Lower lobe of right lung (tissue), 2 donors: ENCODE results near the gene CEP164. TPM values are rescaled to one million over a fixed set of nuclear protein-coding genes. Genes with fewer than 3 reads are reported as not detected.

Source experiments
- ATAC-seq, 2 donors: fragments of 200-7000 bp; cut with Tn5 transposase; one replicate each; pipeline ENCODE4 v1.9.1; 2020 to 2022; ENCODE audit warnings: mild to moderate bottlenecking in 2 of 2, moderate library complexity in 2 of 2
- DNase-seq: peaks from one replicate; pipeline ENCODE4 v3.0.0-alpha.2; 2020
- H3K27ac ChIP-seq: fragments of 200-600 bp; one replicate; pipeline ENCODE4 v1.8.0; 2022
- H3K27me3 ChIP-seq: fragments of 200-600 bp; one replicate; pipeline ENCODE4 v1.8.0; 2022; ENCODE audit warnings: low read depth
- H3K36me3 ChIP-seq: fragments of 200-600 bp; one replicate; pipeline ENCODE4 v1.8.0; 2022; ENCODE audit warnings: mild to moderate bottlenecking
- H3K4me1 ChIP-seq: fragments of 200-600 bp; one replicate; pipeline ENCODE4 v1.8.0; 2022
- H3K4me3 ChIP-seq: fragments of 200-600 bp; one replicate; pipeline ENCODE4 v1.8.0; 2022; ENCODE audit warnings: mild to moderate bottlenecking
- H3K9me3 ChIP-seq: fragments of 200-600 bp; one replicate; pipeline ENCODE4 v1.8.0; 2022
- intact Hi-C: fragments of 100-400 bp; cut with DNase I; formaldehyde crosslinking; loops from one replicate; pipeline ENCODE4 v1.11.0; 2022
- total RNA-seq: library from RNA; stranded (reverse); fragmentation: NEBNext Ultra II Directional; extraction: Animal tissue kit (Norgen Biotek cat#: 25700); gene quantifications from one replicate; pipeline ENCODE4 v1.2.1, GENCODE V29; 2021
- TF ChIP-seq, protein P1 (sequence below): fragments of 200-600 bp; IDR thresholded peaks from one replicate; pipeline ENCODE4 v1.8.0; 2022; ENCODE audit warnings: antibody characterized with exemption, mild to moderate bottlenecking
- donor health status: DM: no; HTN: yes; CAD: no; lungs with severe emphysema.

The CEP164 gene
- total RNA-seq, 1 donor from 2014 or later: 27.3 TPM

DNA sequence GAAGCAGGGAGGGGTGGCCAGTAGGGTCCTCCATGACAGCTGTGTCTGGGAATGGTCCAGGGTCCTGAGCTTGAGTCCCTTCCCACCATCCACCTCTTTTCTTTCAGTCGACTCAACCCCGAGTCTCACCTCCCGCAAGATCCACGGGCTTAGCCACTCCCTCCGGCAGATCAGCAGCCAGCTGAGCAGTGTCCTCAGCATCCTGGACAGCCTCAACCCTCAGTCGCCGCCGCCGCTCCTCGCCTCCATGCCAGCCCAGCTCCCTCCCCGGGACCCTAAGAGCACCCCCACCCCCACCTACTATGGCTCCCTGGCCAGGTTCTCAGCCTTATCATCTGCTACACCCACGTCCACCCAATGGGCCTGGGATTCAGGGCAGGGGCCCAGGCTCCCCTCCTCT lies 81.9 kb downstream of the CEP164 start:
- no peak overlapping the region for H3K27ac ChIP-seq
- intact Hi-C loops: no loop called here
- H3K36me3 ChIP-seq: peaks cover 49% of the 10 kb centered on the region
- H3K9me3 ChIP-seq: peaks cover 5% of the 10 kb centered on the region
- H3K27me3 ChIP-seq: no peaks in the 10 kb centered on the region
- no peaks in the 10 kb centered on the region for H3K4me1 ChIP-seq
- no peak for ATAC-seq
- TF ChIP-seq, protein P1, sequence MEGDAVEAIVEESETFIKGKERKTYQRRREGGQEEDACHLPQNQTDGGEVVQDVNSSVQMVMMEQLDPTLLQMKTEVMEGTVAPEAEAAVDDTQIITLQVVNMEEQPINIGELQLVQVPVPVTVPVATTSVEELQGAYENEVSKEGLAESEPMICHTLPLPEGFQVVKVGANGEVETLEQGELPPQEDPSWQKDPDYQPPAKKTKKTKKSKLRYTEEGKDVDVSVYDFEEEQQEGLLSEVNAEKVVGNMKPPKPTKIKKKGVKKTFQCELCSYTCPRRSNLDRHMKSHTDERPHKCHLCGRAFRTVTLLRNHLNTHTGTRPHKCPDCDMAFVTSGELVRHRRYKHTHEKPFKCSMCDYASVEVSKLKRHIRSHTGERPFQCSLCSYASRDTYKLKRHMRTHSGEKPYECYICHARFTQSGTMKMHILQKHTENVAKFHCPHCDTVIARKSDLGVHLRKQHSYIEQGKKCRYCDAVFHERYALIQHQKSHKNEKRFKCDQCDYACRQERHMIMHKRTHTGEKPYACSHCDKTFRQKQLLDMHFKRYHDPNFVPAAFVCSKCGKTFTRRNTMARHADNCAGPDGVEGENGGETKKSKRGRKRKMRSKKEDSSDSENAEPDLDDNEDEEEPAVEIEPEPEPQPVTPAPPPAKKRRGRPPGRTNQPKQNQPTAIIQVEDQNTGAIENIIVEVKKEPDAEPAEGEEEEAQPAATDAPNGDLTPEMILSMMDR: no peak
- DNase-seq: no peak
- no peak overlapping the region for H3K4me3 ChIP-seq

DNA sequence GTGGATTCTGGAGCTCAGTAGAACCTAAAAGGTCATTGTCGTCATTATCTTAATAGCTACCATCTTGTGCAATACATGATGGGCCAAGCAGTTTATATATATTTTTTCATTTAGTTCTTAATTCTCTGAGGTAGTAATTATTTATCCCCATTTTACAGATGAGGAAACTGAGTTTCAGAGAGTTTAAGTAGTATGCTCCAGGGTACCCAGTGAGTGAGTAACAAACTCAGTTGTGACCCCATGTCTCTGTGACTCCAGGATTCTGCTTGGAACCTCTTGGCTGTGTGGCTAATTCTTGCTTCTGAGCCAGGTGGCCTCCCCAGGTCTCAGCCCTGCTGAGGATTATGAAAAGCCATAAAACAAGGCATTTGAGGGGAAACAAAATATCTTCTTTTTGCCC lies 82.6 kb downstream of the CEP164 start:
- TF ChIP-seq, protein P1: no peak
- ATAC-seq (no peak), DNase-seq (no peak)
- no peak overlapping the region for H3K27ac ChIP-seq
- peaks cover 44% of the 10 kb centered on the region for H3K36me3 ChIP-seq
- H3K4me3 ChIP-seq: no peak overlapping the region
- H3K4me1 ChIP-seq: no peaks in the 10 kb centered on the region
- no peaks in the 10 kb centered on the region for H3K27me3 ChIP-seq
- intact Hi-C loops: no loop called here
- peaks cover 5% of the 10 kb centered on the region for H3K9me3 ChIP-seq

DNA sequence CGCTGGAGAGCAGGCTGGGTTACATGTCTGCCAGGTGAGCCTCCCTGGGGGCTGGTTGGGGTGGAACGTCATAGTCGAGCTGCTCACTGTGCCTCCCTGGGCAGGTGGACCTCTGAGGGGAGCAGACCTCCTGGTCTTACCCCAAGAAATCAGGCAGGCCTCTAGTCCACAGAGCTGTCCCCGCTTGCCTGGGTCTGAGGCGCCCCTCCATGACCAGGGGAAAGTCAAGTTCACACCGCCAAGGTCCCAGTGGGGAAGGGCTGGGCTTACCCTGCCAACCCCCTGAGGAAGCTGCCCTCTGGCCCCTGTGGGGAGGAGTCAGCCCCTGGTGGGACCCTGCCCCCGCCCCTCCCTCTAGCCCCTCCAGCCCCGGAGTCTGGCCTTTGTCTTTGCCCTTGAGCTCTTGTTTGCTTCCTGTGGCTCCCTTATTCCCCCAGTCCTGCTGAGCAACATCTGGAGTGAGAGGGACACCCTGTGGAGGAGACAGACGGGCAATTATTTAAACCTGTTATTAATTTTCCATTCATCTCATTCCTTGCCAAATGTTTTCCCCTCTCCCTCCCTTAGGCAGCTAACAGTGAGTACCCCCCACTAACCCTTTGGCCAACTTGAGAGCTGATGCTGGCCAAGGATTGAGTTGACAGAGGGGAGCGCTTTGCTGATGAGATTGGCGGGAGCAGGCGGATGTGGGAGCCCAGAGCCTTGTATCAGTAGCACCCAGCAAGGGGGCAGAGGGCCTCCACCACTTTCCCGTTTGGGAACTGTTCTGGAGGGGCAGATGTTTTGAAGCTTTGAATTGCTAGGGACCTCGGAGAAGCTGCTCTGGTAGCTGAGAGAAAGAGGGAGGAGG lies 83.4 kb downstream of the CEP164 start:
- Histone ChIP-seq H3K4me1 (no peaks in the 10 kb centered on the region), H3K27me3 (no peaks in the 10 kb centered on the region), H3K27ac (no peak overlapping the region), H3K9me3 (peaks cover 3% of the 10 kb centered on the region), H3K36me3 (peaks cover 44% of the 10 kb centered on the region), H3K4me3 (no peak overlapping the region)
- intact Hi-C loops: no loop called here
- TF ChIP-seq, protein P1: no peak
- no peak for ATAC-seq
- DNase-seq: no peak

DNA sequence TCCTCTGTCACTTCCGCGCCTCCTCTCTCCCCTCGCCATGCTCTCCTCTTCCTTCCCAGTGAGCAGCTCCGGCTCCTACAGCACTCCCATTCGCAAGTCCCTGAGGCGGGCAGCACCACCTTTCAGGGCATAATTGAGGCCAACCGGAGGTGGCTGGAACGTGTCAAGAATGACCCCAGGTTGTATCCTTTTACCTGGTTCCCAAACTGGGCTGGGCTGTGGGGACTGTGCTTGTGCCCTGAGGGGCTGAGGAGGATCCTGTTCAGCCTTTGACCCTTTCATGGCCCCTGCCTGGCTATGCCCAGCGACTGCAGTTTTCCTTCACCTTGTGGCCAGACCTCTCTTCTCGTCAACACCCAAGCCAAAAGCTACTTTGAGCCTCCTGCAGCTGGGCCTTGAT lies 84.1 kb downstream of the CEP164 start:
- Histone ChIP-seq H3K9me3 (no peaks in the 10 kb centered on the region), H3K27ac (no peak overlapping the region), H3K27me3 (no peaks in the 10 kb centered on the region), H3K36me3 (peaks cover 44% of the 10 kb centered on the region), H3K4me1 (no peaks in the 10 kb centered on the region), H3K4me3 (no peak overlapping the region)
- TF ChIP-seq, protein P1: no peak
- no peak for DNase-seq
- intact Hi-C loops: no loop called here
- ATAC-seq: no peak

DNA sequence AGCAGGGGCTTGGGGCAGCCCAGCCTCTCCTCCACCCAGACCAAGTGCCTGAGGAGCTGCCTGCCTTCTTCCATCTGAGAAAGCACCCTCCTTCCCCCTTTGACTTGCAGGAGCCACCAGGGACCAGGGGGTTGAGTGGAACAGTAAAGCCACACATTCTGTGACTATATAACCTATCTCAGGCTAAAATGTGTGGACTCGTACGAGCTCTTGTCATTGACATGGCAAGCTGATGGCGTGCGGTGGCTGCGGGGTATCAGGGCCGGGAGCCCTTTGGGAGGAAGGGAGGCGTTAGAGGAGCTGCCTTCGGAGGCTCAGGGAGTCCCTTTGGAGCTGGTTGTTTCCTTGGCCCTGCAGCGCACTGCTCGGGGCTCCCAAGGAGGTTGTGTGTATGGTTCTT lies 84.5 kb downstream of the CEP164 start:
- TF ChIP-seq, protein P1: no peak
- Histone ChIP-seq H3K4me1 (no peaks in the 10 kb centered on the region), H3K36me3 (peaks cover 44% of the 10 kb centered on the region), H3K9me3 (no peaks in the 10 kb centered on the region), H3K27me3 (no peaks in the 10 kb centered on the region), H3K4me3 (no peak overlapping the region), H3K27ac (no peak overlapping the region)
- no peak for DNase-seq
- ATAC-seq: no peak
- intact Hi-C loops: no loop called here
